Measurements from ENCODE around the gene SLC19A2.

DNA sequence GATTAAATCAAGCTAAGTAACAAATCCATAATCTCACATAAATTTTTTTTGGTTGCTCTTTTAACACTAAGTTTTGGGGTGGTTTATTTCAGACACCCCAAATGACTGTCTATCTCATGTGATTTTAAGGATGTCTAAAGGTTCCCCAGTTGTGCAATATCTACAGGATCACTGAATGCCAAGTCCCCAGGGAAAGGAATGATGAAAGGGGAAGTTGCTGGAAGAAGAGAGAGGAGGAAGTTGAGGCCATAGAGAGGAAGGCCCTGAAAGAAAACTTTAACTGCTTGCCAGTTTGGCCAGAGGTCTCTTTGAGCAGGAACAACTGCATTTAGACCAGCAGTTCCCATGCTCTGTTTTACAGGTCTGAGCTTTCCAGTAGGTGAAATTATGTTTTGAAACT is 27.5 kb upstream of the SLC19A2 start:
- no peak for TF ChIP-seq EZH2 (IDR thresholded peaks at IDR 0.05; ENCODE audit: low read depth)
- TF ChIP-seq, protein P1, sequence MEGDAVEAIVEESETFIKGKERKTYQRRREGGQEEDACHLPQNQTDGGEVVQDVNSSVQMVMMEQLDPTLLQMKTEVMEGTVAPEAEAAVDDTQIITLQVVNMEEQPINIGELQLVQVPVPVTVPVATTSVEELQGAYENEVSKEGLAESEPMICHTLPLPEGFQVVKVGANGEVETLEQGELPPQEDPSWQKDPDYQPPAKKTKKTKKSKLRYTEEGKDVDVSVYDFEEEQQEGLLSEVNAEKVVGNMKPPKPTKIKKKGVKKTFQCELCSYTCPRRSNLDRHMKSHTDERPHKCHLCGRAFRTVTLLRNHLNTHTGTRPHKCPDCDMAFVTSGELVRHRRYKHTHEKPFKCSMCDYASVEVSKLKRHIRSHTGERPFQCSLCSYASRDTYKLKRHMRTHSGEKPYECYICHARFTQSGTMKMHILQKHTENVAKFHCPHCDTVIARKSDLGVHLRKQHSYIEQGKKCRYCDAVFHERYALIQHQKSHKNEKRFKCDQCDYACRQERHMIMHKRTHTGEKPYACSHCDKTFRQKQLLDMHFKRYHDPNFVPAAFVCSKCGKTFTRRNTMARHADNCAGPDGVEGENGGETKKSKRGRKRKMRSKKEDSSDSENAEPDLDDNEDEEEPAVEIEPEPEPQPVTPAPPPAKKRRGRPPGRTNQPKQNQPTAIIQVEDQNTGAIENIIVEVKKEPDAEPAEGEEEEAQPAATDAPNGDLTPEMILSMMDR (conservative IDR thresholded peaks at IDR 0.05), result no peak

All from PC-9 (cell line).